Epithelial cell of esophagus (primary cell): ENCODE results near the gene TK2.

Source experiments
- DNase-seq: peaks from one replicate; pipeline ENCODE4 v3.0.0; 2010; ENCODE audit warnings: low read depth
- H3K4me3 ChIP-seq: 2 replicates; pipeline ENCODE4 v1.5.1; 2011; ENCODE audit warnings: mild to moderate bottlenecking, low read length, control low read depth
- TF ChIP-seq, protein P1 (sequence below): IDR thresholded peaks from 2 replicates; pipeline ENCODE4 v1.5.1; 2011; ENCODE audit warnings: low read depth, mild to moderate bottlenecking, low read length, control low read depth, inconsistent platforms; ENCODE audit not compliant: insufficient read depth; ENCODE audit errors: missing control alignments

Gene TK2

DNA sequence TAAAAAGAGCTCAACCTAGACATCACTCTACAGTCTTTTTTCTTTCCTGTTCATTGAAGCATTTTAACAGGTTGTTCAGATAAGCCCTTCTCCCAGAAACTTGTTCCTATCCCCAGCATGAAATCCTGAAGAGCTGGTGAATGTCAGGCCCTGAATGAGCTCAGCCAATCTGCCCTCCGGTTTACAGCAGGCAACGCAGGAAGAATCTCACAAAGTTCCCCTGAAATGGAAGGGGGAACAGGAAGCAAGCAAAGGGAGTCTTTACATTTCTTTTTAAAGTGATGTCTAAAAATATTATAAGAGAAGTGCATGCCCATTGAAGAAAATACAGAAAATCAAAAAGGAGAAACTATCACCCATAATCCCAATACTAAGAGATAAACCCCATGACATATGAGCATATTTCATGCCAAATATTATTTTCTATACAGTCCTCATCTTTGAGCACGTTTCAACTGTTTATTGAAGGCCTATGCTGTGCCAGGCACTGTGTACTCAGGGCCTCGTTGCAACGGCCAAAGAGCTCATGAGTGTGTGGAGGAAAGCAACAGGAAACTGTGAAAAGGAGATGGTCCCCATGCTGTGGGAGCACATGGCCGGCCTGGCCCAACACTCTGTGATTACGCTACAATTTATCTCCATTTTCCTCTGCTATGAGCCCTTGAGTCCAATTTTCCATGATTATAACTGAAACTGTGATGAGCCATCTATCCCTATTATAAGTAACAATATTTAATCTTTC is 5.7 kb downstream of the TK2 start:
- TF ChIP-seq, protein P1, sequence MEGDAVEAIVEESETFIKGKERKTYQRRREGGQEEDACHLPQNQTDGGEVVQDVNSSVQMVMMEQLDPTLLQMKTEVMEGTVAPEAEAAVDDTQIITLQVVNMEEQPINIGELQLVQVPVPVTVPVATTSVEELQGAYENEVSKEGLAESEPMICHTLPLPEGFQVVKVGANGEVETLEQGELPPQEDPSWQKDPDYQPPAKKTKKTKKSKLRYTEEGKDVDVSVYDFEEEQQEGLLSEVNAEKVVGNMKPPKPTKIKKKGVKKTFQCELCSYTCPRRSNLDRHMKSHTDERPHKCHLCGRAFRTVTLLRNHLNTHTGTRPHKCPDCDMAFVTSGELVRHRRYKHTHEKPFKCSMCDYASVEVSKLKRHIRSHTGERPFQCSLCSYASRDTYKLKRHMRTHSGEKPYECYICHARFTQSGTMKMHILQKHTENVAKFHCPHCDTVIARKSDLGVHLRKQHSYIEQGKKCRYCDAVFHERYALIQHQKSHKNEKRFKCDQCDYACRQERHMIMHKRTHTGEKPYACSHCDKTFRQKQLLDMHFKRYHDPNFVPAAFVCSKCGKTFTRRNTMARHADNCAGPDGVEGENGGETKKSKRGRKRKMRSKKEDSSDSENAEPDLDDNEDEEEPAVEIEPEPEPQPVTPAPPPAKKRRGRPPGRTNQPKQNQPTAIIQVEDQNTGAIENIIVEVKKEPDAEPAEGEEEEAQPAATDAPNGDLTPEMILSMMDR: no peak
- H3K4me3 ChIP-seq: no peak overlapping the region
- no peak for DNase-seq

DNA sequence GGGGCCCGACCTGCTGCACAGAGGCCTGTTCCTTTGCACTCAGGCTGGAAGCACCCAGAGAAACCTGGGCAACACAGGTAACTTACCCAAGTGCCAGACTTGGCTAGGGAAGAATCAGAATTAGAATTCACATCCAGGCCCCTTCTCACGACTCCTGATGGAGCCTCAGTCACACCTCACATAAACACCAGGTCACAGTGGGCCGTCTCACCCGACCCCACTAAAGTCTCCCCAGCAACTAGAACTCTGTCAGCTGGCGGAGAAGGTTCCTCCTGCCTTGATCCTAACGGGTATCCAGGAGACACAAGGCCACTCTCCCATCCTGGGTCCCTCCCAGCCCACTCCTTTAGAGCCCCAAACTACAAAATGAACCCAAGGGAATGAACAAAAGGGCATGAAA is 6.4 kb downstream of the TK2 start:
- DNase-seq: no peak
- TF ChIP-seq, protein P1: no peak
- no peak overlapping the region for H3K4me3 ChIP-seq

- no peak overlapping the region for H3K4me3 ChIP-seq
- TF ChIP-seq, protein P1: no peak
- DNase-seq: no peak
These were observed 7.5 kb downstream of the TK2 start for GRCh38 chr16:66542396-66542795.

DNA sequence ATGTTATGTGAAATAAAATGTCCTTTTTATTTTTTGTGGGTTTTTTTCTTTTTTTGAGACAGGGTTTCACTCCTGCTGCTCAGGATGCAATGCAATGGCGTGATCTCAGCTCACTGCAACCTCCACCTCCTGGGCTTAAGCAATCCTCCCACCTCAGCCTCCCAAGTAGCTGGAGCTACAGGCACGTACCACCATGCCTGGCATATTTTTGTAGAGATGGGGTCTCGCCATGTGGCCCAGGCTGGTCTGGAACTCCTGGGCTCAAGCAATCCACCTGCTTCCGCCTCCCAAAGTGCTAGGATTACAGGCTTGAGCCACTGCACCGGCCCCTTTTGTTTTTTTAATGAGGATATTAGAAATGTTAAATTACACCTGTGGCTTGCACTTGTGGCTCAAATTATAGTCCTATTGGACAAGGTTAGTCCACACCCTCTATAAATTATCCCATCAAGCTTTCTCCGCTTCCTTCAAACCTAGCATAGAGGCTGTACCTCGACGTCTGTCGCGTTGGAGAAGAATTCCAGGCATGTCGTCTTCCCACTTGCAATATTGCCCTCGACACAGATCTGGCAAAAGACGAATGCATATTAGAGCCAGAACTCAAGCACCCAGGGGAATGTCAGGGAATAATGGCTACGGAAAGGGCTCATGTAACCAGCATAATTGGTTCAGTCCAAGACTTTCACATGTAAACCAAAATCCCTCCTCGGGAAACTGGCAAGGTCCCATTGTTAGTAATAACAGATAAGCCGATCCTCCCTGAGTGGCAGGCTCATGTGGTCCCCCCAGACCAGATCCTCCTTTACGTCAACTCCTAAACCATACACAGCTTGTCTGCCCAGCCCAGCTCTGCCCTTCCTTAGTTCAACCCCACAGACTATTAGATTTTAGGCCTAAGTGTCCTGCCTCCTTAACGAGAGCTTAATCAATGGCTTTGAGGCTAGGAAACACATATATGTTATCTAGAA is 8.2 kb downstream of the TK2 start:
- TF ChIP-seq, protein P1: no peak
- no peak overlapping the region for H3K4me3 ChIP-seq
- DNase-seq: no peak

- H3K4me3 ChIP-seq: no peak overlapping the region
- DNase-seq: peak; percentile 39
- TF ChIP-seq, protein P1: no peak
These were observed 10.1 kb downstream of the TK2 start for GRCh38 chr16:66539623-66540469.

- H3K4me3 ChIP-seq: no peak overlapping the region
- no peak for DNase-seq
- TF ChIP-seq, protein P1: no peak
These were observed 11.0 kb downstream of the TK2 start for GRCh38 chr16:66538910-66539309.
